Embryonic facial prominence (tissue), 1 donor: ENCODE results near the gene EIF4G3.

Experiments used
- DNase-seq: peaks from one replicate; pipeline ENCODE4 v3.0.0-alpha.2; 2016; ENCODE audit errors: extremely low spot score

EIF4G3 gene

DNA sequence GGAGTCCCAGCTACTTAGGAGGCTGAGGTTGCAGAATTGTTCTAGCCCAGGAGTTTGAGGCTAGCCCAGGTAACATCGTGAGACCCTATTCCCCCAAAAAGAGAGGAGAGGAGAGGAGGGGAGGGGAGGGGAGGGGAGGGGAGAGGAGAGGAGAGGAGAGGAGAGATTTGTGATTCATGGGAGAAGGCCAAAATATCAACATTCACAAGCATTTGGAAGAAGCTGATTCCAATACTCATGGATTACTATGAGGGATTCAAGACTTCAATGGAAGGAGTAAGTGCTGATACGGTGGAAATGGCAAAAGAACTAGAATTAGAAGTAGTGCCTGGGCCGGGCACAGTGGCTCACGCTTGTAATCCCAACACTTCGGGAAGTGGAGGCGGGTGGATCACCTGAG, 187.8 kb downstream of the EIF4G3 start:
- no peak for DNase-seq

DNA sequence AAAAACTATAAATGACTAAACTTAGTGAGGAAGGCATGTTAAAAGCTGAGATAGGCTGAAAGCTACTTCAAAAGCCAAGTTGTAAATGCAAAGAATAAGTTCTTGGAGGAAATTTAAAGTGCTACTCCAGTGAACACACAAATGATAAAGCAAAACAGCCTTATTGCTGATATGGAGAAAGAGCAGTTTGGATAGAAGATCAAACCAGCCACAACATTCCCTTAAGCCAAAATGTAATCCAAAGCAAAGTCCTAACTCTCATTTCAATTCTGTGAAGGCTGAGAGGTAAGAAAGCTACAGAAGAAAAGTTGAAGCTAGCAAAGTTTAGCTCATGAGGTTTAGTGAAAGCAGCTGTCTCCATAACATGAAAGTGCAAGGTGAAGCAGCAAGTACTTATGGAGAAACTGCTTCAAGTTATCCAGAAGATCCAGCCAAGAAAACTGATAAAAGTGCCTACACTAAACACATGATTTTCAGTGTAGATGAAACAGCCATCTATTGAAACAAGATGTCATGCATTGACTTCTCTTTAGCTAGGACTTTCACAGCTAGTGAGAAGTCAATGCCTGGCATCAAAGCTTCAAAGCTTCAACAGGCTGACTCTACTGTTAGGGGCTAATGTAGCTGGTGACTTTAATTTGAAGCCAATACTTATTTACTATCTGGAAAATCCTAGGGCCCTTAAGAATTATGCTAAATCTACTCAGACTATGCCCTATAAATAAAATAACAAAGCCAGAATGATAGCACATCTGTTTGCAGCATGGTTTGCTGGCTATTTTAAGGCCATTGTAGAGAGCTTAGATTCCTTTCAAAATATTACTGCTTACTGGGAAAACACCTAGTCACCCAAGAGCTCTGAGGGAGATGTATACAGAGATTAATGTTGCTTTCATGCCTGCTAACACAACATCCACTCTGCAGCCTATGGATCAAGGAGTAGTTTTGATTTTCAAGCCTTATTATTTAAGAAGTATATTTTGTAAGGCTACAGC, 188.6 kb downstream of the EIF4G3 start:
- DNase-seq = no peak

DNA sequence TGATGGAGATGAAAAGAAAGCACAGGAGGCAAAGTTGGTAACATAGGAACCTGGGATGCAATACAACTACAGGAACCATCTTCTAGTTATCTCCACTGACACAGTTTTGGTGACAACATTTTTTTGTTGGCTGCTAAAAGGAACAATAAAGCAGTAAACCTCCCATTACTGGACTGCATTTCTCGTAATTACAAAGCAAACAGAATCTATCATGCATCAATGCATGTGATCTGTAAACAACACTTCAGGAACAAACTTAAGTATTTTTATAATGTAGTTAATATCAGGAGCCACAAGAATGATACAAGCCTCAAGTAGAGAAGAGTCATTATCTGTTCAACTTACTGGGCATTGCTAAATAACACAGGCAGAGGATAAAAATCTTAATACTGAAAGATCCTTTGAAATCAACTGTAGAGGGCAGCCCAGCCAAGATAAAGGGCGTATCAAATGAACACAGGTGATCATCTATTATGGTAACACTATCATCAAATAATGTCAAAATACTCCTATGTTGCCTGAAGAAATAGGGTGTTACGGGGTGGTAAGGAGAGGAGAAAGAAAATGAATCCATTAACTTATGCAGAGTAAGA, 193.3 kb downstream of the EIF4G3 start:
- DNase-seq = no peak

DNA sequence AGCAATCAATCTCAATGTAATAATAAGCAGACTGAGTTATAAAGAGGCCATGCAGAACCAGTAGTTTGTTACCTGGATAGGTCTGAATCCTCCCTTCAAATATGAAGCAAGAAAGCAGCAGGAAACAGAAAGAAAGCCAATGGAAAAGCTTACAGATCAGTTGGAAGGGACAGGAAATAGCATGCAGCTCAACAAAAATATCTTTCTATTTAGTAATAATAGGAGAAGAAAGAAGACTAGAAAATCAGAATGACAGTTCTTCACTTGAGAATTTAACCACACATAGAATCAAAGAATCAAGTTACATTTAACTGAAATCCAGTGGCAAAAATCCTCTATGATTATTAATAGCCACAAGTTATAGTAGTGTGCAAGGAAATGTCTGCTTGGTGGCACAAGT, 194.4 kb downstream of the EIF4G3 start:
- no peak for DNase-seq

DNA sequence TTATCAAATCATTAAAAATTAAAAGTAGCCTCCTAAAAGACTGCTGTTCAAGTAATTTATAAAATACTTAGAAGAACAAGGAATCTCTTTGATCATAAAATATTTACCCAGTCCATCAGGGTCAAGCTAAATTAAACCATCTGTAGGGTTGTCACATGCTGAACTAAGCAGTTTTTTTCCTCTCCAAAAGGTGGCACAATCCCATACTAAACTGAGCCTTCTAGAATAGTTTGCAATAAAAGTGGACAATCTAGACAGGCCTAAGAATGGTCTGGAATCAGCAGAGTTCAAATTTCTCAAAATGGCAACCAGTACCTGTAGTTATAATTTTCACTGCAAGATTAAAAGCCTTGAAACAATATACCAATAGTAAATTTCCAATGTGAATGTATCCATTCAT, 194.8 kb downstream of the EIF4G3 start:
- no peak for DNase-seq

DNA sequence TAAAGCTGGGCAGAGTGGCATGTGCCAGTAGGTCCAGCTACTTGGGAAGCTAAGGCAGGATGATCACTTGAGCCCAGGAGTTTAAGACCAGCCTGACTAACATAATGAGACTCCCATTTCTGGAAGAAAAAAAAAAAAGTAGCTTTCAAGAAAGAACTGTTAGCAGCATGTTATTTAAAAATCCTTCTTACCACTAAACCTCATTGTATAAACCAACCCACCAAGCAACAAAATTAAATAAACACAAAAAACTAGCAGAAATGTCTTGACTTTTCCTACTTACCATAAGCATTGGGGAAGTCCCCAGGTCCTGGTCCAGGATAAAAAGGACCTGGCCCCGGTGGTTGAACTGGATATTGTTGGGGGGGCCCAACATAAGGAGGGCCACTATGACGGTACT, 196.6 kb downstream of the EIF4G3 start:
- no peak for DNase-seq

DNA sequence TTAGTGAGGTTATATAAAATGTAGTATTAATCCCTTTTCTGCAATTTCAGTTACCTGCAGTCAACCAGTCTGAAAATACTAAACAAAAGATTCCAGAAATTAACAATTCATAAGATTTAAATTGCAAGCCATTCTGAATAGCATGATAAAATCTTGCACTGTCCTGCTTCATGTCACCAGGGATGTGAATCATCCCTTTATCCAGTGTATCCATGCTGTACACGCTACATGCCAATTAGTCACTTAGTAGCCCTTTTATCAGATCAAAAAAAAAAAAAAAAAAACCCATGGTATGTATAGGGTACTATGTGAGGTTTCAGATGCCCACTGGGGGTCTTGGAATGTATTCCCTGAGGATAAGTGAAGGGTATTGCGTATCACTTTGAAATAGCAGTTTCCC, 198.3 kb downstream of the EIF4G3 start:
- no peak for DNase-seq

DNA sequence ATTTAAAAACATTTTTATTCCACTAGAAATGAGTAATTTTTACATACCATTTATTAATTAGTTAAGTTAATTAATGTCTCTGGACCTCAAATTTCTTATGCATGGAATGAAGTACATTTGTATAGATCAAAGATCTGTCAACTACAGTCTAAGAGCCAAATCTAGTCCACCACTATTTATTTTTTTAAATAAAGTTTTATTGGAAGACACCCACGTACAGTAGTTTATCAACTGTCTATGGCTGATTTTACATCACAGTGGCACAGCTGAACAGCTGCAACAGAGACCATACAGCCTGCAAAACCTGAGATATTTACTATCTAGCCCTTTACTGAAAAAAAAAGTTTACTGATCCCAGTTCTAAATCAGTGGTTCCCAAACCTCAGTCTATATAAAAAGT, 201.0 kb downstream of the EIF4G3 start:
- DNase-seq = no peak

DNA sequence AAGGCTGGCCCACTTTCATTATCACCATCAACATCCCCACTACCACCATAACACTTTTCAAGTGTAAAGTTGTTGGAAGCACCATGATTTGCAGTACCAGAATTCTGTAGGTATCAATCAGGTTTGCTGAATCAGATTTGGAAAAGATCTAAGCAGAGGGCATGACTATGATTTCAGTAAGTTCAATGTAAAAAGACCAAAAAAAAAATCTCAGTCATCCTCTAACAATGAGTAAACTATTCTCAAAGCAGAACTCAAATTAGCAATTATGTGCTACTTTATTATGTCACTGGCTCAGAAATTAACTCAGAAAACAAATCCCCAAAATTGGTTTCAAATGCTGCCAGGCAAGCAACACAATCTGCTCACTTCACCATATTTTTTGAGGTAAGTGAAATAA, 201.7 kb downstream of the EIF4G3 start:
- DNase-seq = no peak

DNA sequence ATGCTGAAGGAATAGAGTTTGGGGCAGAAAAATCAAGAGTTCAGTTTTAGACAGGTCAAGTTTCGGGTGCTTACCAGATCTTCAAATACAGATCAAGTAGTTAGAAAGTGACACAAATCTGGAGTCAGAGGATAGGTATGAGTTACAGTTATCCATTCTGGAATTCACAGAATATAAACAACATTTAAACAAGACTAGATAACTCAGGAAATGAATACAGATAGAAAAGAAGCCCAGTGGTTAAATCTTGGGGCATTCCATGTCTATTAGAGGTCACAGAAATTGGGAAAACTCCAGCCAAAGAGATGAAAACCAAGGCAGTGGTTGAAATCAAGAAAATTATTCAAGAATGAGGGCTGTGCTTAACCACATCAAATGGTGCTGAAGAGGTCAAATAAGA, 202.6 kb downstream of the EIF4G3 start:
- no peak for DNase-seq

DNA sequence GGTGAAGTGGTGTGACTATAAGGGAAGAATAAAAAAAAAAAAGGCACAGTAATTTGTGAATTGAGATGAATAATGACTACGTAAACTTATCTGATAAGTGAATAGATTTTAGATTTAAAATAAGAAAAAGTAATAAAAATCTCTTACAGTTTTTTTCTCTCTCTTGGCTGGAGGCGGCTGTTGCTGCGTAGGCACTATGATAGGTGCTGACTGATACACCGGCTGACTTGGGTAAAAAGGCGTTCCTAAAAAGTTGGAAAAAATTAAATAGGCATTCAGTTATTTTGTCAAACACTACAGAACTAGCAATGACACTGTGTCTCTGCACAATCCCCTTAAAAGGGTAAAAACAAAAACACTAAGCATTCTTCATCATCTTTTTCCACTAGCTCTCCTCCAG, 203.8 kb downstream of the EIF4G3 start:
- no peak for DNase-seq

DNA sequence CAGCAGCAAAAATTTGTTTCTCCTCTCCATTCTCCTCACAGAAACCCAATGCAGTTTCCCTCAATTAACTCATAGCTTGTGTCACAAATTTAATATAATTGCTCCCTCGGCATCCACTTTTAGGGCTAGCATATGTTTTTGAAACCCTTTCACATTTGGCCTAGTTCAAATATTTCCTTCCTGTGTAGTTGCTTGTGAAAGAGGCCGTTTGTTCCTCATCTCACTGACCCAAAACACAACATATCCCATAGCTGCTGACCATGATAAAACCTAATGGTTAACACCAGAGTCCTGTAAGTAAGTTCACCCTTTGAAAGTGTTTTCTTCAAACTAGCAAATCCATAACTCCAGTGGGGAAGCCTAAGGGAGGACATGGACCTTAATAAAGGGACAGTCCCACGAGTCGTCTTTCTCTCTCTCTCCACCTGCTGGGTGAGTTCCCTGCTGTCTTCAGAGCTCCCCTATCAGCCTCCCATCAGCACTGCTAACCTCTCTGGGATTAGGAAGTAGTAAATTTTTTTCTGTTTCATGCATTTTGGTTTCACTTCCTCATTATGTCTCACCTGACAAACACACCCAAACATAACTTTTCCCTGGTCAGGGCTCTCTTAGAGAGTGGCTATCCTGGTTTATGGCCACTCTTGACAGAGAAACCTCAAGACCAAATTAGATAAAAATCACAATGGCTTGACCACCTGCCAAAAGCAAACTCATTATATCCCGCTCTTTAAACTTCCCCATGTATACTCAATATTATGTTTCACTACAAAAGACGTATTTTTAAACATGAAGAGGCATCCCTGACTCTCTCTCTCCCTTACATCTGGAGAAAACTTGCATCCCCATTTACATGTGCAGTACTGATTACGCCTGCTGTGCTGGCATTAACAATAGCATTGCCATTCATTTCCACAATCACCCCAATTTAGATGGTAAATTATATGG, 211.9 kb downstream of the EIF4G3 start:
- no peak for DNase-seq

DNA sequence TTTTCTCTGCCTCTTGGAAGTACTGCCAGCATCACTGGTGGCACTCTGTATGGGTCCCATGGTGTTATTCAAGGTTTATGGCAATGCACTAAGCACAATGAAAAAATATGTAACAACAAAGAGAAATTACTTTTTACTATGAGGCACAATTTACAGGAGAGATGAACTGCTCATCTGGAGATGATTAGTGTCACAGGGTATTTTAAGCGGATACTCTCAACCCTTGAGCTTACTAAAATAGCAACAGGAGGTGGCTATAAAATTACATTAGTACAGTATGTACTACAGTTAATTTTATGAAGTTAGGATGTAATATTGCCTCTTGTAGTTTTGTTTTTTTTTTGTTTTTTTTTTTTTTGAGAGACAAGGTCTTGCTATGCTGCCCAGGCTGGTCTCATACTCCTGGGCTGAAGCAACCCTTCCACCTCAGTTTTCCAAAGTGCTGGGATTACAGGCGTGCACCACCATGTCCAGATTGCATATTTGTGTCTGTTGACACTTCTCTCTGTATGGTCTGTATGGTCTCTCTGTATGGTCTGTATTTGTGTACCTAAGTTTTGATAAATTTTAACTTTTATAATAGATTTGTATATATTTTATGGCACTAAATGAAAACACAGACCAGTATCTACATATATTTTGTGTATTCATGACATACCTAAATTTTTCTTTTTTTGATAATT, 214.0 kb downstream of the EIF4G3 start:
- DNase-seq = no peak

DNA sequence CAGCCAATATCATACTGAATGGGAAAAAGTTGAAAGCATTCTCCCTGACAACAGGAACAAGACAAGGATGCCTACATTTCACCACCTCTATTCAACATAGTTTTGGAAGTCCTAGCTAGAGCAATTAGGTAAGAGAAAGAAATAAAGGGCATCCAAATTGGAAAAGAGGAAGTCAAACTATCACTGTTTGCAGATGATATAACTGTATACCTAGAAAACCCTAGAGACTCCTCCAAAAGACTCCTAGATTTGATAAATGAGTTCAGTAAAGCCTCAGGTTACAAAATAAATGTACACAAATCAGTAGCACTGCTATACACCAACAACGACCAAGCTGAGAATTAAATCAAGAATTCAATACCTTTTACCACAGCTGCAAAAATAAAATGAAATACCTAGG, 218.3 kb downstream of the EIF4G3 start:
- DNase-seq = no peak

DNA sequence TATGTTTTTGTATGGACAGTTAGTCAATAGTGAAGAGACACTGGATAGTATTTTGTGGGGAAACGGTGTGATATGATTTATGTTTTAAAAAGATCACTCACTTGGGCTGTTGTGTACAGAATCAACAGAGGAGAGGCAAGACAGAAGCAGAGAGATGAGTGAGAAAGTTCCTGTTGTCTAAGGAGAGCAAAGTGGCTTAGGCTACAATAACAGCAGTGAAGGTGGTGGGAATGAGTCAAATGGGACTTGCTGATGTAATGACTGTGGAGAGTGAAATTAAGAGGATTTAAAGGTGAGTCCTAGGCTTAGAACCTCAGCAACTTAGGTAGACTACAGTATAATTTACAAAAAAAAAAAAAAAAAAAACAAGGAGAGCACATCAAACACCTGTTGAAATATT, 220.4 kb downstream of the EIF4G3 start:
- DNase-seq = no peak

DNA sequence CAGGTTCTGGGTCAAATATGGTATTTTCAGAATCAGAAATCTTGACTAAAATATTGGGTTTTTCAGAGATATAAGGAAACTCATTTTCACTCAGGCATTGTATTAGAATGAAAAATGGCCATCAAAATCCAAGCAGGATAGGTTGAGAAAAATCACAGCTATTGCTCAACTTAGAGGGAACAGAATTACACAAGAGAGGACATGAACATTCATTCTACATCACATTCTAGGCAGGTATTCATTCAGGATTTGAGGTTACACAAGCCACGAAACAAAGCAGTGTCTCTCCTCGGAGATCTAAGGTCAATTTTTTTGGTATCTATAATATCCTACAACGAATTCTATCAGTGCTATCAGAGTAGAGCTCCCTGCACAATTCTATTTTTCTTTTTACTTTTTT, 226.0 kb downstream of the EIF4G3 start:
- DNase-seq = no peak

DNA sequence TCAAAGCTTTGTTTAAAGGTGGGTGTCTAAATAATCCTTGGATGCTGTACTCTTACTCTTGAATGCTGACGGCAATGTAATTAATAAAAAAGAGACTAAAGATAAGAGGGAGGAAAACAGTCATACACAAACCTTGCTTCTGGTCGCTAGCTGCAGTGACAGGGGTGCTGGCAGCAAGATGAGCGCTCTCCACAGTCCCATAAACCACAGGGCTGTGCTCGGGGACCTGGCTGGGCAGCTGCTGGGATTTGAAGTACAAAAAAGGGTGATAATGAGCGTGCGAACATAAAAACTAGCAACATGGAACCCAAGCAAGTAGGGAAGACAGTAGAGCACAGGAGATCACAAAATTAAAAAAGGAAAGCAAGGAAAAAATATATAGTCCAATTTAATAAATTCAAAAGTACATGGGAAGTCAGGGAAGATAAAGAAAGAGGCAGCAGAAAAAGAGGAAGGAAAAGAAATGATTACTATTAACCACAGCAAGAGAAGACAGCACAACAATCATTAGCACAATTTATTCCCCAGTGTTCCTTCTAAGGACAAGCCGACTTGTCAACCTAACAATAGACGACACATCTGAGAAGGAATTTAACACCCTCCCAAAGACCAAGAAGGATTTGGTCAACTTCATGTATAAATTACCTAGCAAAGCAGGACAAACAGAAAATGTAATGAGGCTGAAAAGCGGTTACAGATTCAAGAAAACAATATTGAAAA, 226.7 kb downstream of the EIF4G3 start:
- DNase-seq = no peak

DNA sequence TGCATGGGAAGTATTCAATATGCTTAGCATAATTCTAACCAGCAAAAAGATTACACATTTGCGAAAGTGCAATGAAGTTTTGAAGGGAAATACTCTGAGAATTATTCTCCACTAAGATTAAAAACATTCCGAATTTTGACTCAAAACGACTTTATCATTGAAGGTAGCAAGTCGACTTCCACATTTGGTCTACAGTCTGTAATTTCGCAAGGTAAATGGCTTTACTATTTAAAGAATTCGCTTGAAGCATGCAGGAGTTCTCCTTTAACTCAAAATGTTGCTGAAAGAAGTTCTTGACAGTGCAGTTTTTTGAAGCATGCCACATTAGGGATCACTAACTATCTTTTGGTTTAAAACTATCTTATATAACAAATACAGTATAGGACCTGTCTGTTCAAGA, 228.6 kb downstream of the EIF4G3 start:
- no peak for DNase-seq

DNA sequence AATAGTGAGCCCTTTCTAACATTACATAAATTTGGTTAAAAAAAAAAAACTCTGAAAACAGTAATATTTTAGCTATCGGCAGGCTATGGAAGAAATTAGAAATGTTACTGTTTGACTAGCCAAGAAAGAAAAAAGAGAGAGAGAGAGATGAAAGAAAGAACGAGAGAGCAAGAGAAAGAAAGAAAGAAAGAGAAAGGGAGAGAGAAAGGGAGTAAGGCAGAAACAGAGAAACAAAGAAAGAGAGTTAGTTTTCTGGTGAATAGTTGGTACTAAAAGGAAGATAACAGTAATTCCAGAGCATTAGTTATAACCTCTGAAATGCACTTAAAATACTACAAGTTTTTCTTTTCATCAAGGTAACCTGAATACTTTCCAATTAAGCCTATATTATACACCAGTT, 229.3 kb downstream of the EIF4G3 start:
- no peak for DNase-seq

DNA sequence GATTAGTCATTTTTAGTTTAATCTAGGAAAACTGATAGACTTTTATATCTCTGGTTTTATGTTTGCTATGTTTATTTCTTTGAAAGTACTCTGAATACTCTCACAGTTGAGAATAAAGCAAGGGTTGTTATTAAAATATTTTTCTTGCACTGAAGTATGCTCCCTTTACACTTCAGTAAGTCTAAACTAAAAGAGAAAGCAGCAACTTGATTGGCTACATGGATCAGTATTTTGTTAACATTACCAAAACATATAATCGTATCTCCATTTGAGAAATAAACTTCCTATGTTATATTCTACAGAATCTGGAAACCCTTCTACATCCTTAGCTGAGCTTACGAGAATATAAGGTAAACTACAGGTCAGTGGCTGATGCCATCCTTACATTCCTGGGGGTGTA, 240.1 kb downstream of the EIF4G3 start:
- DNase-seq = no peak

DNA sequence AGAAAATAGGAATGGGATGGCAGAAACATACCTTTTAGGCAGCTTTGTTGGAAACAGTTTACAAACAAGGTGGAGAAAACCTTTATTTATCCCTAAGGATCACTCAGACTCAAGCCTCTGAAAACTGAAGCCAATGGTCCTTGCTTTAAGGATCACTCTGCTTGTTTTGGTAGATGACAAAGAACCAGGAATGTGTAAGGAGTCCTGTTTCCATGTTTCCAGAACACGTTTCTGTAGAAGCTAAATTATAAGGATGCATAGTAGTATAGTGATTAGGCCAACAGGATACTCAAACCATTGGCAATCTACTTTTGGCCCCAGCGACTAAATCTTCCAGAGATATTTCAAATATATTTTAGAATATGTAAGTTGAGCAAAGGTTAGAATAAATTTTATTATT, 240.5 kb downstream of the EIF4G3 start:
- DNase-seq = no peak
